Measurements from ENCODE around the gene GPR156.

DNA sequence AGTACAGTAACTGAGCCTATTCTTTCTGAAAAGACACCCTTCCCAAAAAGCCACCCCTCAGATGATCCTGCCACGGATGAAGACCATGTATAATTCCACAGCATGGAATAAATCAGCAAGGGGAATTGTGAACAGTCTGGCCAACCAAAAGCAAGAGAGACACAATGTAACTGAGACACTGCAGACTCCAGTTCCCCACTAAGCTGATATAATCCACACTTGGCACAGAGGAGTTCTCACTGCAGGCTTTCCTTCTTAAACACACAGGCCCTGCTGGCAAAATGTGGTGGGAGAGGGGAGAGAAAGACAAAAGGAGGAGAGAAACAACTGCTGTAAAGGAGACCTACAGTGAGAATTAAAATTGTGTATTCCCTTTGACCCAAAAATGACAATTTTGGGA, 12.7 kb downstream of the GPR156 start:
- TF ChIP-seq CTCF (IDR thresholded peaks at IDR 0.05; ENCODE audit: poor library complexity, severe bottlenecking), result no peak
- TF ChIP-seq MXI1 (conservative IDR thresholded peaks at IDR 0.05; ENCODE audit: poor library complexity, severe bottlenecking), result no peak
- no peak for TF ChIP-seq REST (IDR thresholded peaks at IDR 0.05; ENCODE audit: borderline replicate concordance)
- TF ChIP-seq EZH2 (IDR thresholded peaks at IDR 0.05; ENCODE audit: borderline replicate concordance, insufficient read depth, low read length, poor library complexity, severe bottlenecking), result no peak
- TF ChIP-seq POLR2AphosphoS5 (IDR thresholded peaks at IDR 0.05), result no peak
- TF ChIP-seq SMC3 (conservative IDR thresholded peaks at IDR 0.05; ENCODE audit: poor library complexity), result no peak
- no peak for TF ChIP-seq TAF1 (IDR thresholded peaks at IDR 0.05; ENCODE audit: low read depth)
- TF ChIP-seq EP300 (conservative IDR thresholded peaks at IDR 0.05; ENCODE audit: poor library complexity, severe bottlenecking), result no peak
- TF ChIP-seq RAD21 (conservative IDR thresholded peaks at IDR 0.05), result no peak
